IPS-18c (cell line): ENCODE data around the gene SPP1.
A peak's percentile ranks its signal among the peaks of the same experiment; 100 is the strongest.
"Not testable (repeated sequence)": the region's sequence is repeated elsewhere in the genome, so short reads cannot be mapped to it uniquely, and the experiment has no call there.

Experiments used
- H3K4me3 ChIP-seq: 2 replicates; pipeline ENCODE4 v1.7.0; 2013; ENCODE audit warnings: low read depth, mild to moderate bottlenecking, low read length, moderate library complexity; ENCODE audit not compliant: insufficient read depth
- H3K9me3 ChIP-seq: one replicate; pipeline ENCODE4 v1.6.1; 2013; ENCODE audit warnings: mild to moderate bottlenecking, low read length, moderate library complexity; ENCODE audit not compliant: control insufficient read depth, insufficient read depth

SPP1 gene

GRCh38 chr4:87975466-87975865 lies at the start of gene SPP1:
SPP1 (plus strand) TSS chr4:87975714; CDS start chr4:87976896, 1,182 bp downstream.
- Histone ChIP-seq H3K4me3 (no peak within 1 kb of the TSS), H3K9me3 (no peaks in the 10 kb centered on the region)

GRCh38 chr4:87926554-87927098 lies 48.9 kb upstream of the SPP1 start:
- peak overlapping the region; percentile 41 for H3K4me3 ChIP-seq
- H3K9me3 ChIP-seq, result no peaks in the 10 kb centered on the region

DNA sequence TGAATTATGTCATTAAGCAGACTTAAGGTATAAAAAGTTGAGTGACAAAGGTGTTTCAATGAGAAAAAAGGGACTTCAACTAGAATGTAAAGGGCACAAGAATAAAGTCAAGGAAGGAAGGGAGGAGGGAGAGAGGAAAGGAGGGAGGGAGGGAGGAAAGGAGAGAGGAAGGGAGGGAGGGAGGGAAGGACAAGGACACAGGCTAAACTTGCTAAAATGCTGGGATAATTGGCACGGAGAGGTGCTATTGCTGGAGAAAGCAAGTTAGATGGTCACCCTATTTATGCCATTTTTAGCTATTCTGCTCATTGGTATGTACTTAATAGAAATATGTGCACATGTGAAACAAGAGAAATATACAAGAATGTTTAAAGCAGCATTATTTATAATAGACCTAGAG lies 44.9 kb upstream of the SPP1 start:
- no peaks in the 10 kb centered on the region for H3K9me3 ChIP-seq

GRCh38 chr4:87931932-87932331 lies 43.6 kb upstream of the SPP1 start:
- Histone ChIP-seq H3K9me3 (no peaks in the 10 kb centered on the region), H3K4me3 (no peak overlapping the region)

More for the DNA sequence above, 44.9 kb upstream of the SPP1 start:
- H3K4me3 ChIP-seq, result no peak overlapping the region

DNA sequence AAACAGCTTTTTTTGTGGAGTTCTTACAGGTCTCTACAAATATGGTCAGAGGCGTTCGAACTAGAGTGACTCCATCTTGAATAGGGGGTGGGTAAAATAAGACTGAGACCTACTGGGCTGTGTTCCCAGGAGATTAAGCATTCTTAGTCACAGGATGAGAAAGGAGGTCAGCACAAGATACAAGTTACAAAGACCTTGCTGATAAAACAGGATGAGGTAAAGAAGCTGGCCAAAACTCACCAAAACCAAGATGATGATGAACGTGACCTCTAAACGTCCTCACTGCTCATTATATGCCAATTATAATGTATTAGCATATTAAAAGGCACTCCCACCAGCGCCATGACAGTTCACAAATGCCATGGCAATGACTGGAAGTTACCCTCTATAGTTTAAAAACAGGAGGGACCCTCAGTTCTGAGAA lies 42.8 kb upstream of the SPP1 start:
- H3K9me3 ChIP-seq, result no peaks in the 10 kb centered on the region
- no peak overlapping the region for H3K4me3 ChIP-seq

GRCh38 chr4:87933337-87933736 lies 42.2 kb upstream of the SPP1 start:
- no peaks in the 10 kb centered on the region for H3K9me3 ChIP-seq
- H3K4me3 ChIP-seq, result no peak overlapping the region

DNA sequence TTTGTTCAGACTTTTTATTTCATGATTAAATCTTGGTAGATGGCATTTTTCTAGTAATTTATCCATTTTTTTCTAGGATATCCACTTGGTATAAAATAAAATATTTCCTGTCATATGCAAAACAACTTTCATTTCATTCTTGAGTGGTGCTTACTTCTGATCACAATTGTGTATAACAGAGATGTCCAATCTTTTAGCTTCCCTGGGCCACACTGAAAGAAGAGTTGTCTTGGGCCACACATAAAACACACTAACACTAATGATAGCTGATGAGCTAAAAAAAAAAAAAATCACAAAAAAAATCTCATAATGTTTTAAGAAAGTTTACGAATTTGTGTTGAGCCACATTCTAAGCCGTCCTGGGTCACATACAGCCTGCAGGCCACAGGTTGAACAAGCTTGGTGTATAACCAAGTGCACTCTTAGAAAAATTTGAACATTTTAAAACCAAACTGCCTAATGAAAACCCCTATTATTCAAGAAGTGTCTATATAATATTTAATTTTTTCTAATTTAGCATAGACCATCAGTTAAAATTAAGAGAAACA lies 41.3 kb upstream of the SPP1 start:
- H3K9me3 ChIP-seq, result no peaks in the 10 kb centered on the region
- no peak overlapping the region for H3K4me3 ChIP-seq

- Histone ChIP-seq H3K9me3 (no peaks in the 10 kb centered on the region), H3K4me3 (no peak overlapping the region)
Measured at GRCh38 chr4:87934973-87935372, 40.5 kb upstream of the SPP1 start.

- H3K9me3 ChIP-seq, H3K4me3 ChIP-seq: not testable (repeated sequence)
Measured at GRCh38 chr4:87935954-87936353, 39.6 kb upstream of the SPP1 start.

GRCh38 chr4:87937523-87937922 lies 38.0 kb upstream of the SPP1 start:
- Histone ChIP-seq H3K4me3 (no peak overlapping the region), H3K9me3 (no peaks in the 10 kb centered on the region)

DNA sequence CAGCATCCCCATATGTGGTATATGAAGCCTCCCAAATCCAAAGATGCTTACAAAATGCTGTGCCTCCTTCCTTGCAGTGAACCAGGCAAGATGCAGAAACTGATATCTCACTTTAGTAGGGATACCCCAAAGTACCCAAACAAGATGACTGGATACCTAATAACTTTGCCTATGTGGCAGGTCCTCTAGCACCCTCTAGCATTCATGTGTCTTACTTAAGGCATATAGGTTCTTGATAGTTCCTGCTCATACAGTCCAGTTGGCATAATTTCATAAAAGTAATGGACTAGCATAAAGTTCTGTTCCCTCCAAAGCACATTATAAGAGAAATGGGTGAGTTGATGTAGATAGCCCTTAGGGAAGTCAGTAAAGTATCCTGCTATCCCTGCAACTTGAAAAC lies 36.8 kb upstream of the SPP1 start:
- H3K9me3 ChIP-seq, result no peaks in the 10 kb centered on the region
- no peak overlapping the region for H3K4me3 ChIP-seq

DNA sequence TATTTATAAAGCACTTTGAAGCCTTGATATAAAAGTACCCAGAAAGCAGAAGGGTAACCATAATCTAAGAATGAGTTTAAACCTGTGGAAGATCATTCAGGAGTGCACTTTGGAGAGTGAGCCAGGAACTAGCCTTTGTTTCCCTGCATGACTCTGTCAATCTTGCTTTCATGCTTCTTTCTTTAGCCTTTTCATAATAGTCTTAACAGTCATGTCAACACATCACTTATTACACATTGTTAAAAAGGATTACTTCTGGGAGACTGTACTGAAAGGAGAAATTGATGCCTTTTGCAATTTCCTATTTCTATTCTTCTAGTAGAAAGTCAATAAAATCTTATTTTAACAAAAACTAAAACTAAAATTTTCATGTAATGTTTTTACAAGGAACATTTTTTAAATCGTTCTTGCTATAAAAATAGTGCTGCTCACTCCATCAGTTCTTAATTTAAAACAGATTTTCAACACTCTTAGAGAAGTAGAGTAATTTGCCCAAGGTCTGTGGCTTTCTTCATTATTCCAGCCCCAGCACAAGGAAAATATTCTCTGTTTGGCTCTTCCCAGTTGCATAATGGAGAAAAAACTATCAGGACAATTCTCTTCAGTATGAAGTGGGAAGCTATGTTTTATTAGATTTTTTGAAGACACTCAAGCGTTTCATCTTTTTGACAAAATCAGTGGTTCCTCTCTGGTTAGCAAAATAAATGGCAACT lies 35.4 kb upstream of the SPP1 start:
- Histone ChIP-seq H3K9me3 (no peaks in the 10 kb centered on the region), H3K4me3 (no peak overlapping the region)

GRCh38 chr4:87940809-87941208 lies 34.7 kb upstream of the SPP1 start:
- H3K9me3 ChIP-seq, result not testable (repeated sequence)

GRCh38 chr4:87941537-87942392 lies 33.7 kb upstream of the SPP1 start:
- H3K4me3 ChIP-seq, result no peak overlapping the region
- H3K9me3 ChIP-seq, result no peaks in the 10 kb centered on the region

More at GRCh38 chr4:87940809-87941208, 34.7 kb upstream of the SPP1 start:
- H3K4me3 ChIP-seq, result not testable (repeated sequence)

DNA sequence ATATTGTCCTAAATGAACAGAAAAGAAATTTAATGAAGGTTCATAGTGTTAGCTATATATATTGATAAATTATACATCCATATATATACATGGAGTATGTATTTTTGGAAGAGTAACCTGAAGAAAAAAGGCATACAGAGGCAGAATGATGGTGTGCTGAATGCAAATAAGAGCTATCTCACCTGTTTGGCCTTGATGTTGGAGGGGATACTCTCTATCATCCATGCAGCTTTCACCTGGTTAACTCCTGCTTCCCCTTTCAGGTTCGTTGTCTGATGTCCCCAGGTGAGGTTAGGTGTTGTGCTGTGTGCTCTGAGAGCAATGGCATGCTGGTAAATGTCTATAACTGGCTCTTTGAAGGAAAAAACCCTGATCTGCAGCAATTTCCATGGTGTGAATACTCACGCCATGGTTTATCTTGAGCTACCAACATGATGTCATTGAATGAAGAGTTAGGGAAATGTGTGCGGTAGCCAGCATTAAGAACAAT lies 31.8 kb upstream of the SPP1 start:
- H3K4me3 ChIP-seq, result no peak overlapping the region
- H3K9me3 ChIP-seq, result no peaks in the 10 kb centered on the region

DNA sequence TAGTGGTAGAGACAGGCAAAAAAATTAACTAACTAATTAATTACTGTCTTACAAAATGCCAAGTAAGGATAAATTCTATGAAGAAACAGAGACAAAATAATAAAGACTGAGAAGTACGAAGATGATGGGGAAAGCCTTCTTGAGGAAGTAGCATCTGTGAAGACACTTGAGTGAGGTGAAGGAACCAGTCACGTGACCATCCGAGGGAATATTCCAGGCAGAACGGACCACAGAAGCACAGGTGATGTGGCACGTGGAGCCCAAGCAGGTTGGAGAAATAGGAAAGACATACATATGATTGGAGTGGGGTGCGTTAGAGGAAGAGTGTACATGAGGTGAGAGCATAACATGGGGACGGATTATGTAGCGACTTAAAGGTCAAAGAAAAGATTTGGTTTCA lies 30.5 kb upstream of the SPP1 start:
- Histone ChIP-seq H3K9me3 (no peaks in the 10 kb centered on the region), H3K4me3 (no peak overlapping the region)

GRCh38 chr4:87946766-87947165 lies 28.7 kb upstream of the SPP1 start:
- Histone ChIP-seq H3K9me3 (no peaks in the 10 kb centered on the region), H3K4me3 (no peak overlapping the region)
